K562 (cell line): ENCODE results near the gene WDR72. TPM values are rescaled to one million over a fixed set of nuclear protein-coding genes. Genes with fewer than 3 reads are reported as not detected.

ENCODE experiments used
- ATAC-seq: fragments of 200-7000 bp; cut with Tn5 transposase; 3 replicates; pipeline ENCODE4 v1.9.1; 2020; ENCODE audit warnings: moderate library complexity
- BruUV-seq: library from RNA; stranded (reverse); fragments of 400-500 nt; replicated peaks from 2 replicates; lab custom pipeline; 2021; lab: Mats Ljungman, UMichigan
- CTCF ChIA-PET: fragments of 300-600 bp; formaldehyde crosslinking; extraction: SDS; loops from one replicate; lab custom pipeline; 2021; ENCODE audit warnings: low intra/inter-chr PET ratio; lab: Yijun Ruan, JAX
- POLR2A ChIA-PET: fragments of 300-600, 350-650 bp; sonication (Branson Sonifier 250); formaldehyde crosslinking; extraction: SDS; loops from one replicate; lab custom pipeline; 2021; ENCODE audit warnings: antibody characterized with exemption, inconsistent platforms; lab: Yijun Ruan, JAX
- DNase-seq, 4 experiments: peaks; one replicate each; pipeline versions ENCODE4 v3.0.0 to v3.0.0-alpha.2; 2011 to 2018; ENCODE audit warnings: low spot score in 3 of 4, mixed read lengths in 3 of 4; ENCODE audit errors: extremely low read depth in 1 of 4
- FAIRE-seq: peaks from 2 replicates; lab custom pipeline; 2011; peaks lifted over from hg19 to GRCh38; lab: Jason Lieb, UNC
- H2AFZ ChIP-seq: 2 replicates; pipeline ENCODE4 v1.6.0; 2011; ENCODE audit warnings: low read depth, low read length, control low read depth, inconsistent platforms
- H3K27ac ChIP-seq: fragments of 200-600 bp; 3 replicates; pipeline ENCODE4 v1.8.0; 2011; ENCODE audit warnings: low read depth, mild to moderate bottlenecking, control low read depth, inconsistent platforms, low read length, moderate library complexity, mixed read lengths; ENCODE audit errors: extremely low read depth
- H3K27me3 ChIP-seq, 2 experiments: fragments of 300-600 bp in 1 of 2; 2 replicates in 1 of 2; 3 replicates in 1 of 2; pipeline versions ENCODE4 v1.6.0 to v1.8.0; 2011; ENCODE audit warnings: inconsistent platforms in 2 of 2, low read length in 2 of 2, mild to moderate bottlenecking in 1 of 2, mixed read lengths in 1 of 2, moderate library complexity in 1 of 2; ENCODE audit not compliant: control insufficient read depth in 2 of 2, insufficient read depth in 2 of 2
- H3K36me3 ChIP-seq: fragments of 300-600 bp; 3 replicates; pipeline ENCODE4 v1.8.0; 2011; ENCODE audit warnings: mild to moderate bottlenecking, low read length, inconsistent platforms; ENCODE audit not compliant: control insufficient read depth, insufficient read depth
- H3K4me1 ChIP-seq, 2 experiments: fragments of 200-600 bp in 1 of 2; replicated peaks in 1 of 2; 2 replicates in 1 of 2; 3 replicates in 1 of 2; pipeline versions ENCODE4 v1.5.1 to v1.8.0; 2011; ENCODE audit warnings: inconsistent platforms in 2 of 2, low read length in 2 of 2, mild to moderate bottlenecking in 1 of 2, mixed read lengths in 1 of 2, moderate library complexity in 1 of 2; ENCODE audit not compliant: control insufficient read depth in 2 of 2, insufficient read depth in 2 of 2
- H3K4me2 ChIP-seq: 2 replicates; pipeline ENCODE4 v1.6.1; 2011; ENCODE audit warnings: low read length, control low read depth, inconsistent platforms, mixed read lengths; ENCODE audit not compliant: insufficient read depth
- H3K4me3 ChIP-seq: fragments of 200-600 bp; sonication (generic), shearing (Covaris generic); 2 replicates; pipeline ENCODE4 v1.5.1; 2016; ENCODE audit warnings: control low read depth, inconsistent platforms
- H3K79me2 ChIP-seq: fragments of 200-600 bp; 3 replicates; pipeline ENCODE4 v1.8.0; 2011; ENCODE audit warnings: low read length, inconsistent platforms; ENCODE audit not compliant: control insufficient read depth, insufficient read depth
- H3K9ac ChIP-seq, 2 experiments: 2 replicates each; pipeline versions ENCODE4 v1.6.0 to v1.6.1; 2011; ENCODE audit warnings: low read depth in 2 of 2, low read length in 2 of 2, control low read depth in 1 of 2, inconsistent platforms in 1 of 2, mild to moderate bottlenecking in 1 of 2, mixed read lengths in 1 of 2; ENCODE audit not compliant: insufficient read depth in 1 of 2
- H3K9me1 ChIP-seq: one replicate; pipeline ENCODE4 v1.6.0; 2011; ENCODE audit warnings: inconsistent platforms, mild to moderate bottlenecking, low read length, moderate library complexity; ENCODE audit not compliant: control insufficient read depth, insufficient read depth
- H3K9me3 ChIP-seq: replicated peaks from 2 replicates; pipeline ENCODE4 v1.5.1; 2011; ENCODE audit warnings: low read depth, low read length, inconsistent platforms; ENCODE audit not compliant: control insufficient read depth, insufficient read depth
- H4K20me1 ChIP-seq: replicated peaks from 2 replicates; pipeline ENCODE4 v1.6.1; 2011; ENCODE audit warnings: low read length, inconsistent platforms, mixed read lengths; ENCODE audit not compliant: control insufficient read depth, insufficient read depth
- DIDO1 ChIP-seq: fragments of 450-650 bp; IDR thresholded peaks from 2 replicates; pipeline ENCODE4 v1.6.1; 2016; ENCODE audit warnings: low read depth, missing biosample characterization, missing genetic modification characterization
- ETV6 ChIP-seq, 3 experiments: fragments of 150-350 bp in 1 of 3; sonication (generic) in 1 of 3; formaldehyde crosslinking in 1 of 3; IDR thresholded peaks; 2 replicates each; pipeline versions ENCODE4 v1.6.1 to v1.8.0; 2014 to 2022; ENCODE audit warnings: borderline replicate concordance in 2 of 3, low read depth in 2 of 3, antibody characterized with exemption in 1 of 3, low read length in 1 of 3, mild to moderate bottlenecking in 1 of 3, missing genetic modification reagents in 1 of 3
- GABPB2 ChIP-seq: fragments of 250-450 bp; sonication (Bioruptor Pico); conservative IDR thresholded peaks from 2 replicates; pipeline ENCODE4 v1.5.1; 2021; ENCODE audit warnings: mild to moderate bottlenecking
- KLF1 ChIP-seq: fragments of 450-650 bp; IDR thresholded peaks from 2 replicates; pipeline ENCODE4 v1.6.1; 2016; ENCODE audit warnings: missing genetic modification characterization, missing compliant biosample characterization
- MTF1 ChIP-seq: fragments of 250-450 bp; sonication (Bioruptor Pico); IDR thresholded peaks from 2 replicates; pipeline ENCODE4 v1.9.0; 2021; ENCODE audit warnings: moderate library complexity, mild to moderate bottlenecking, inconsistent platforms, borderline replicate concordance
- PHF20 ChIP-seq: fragments of 450-650 bp; IDR thresholded peaks from 2 replicates; pipeline ENCODE4 v1.6.1; 2018; ENCODE audit not compliant: partially characterized antibody
- PREB ChIP-seq: sonication (generic); formaldehyde crosslinking; IDR thresholded peaks from 2 replicates; pipeline ENCODE4 v1.8.1; 2023; ENCODE audit warnings: mild to moderate bottlenecking, missing genetic modification reagents
- RCOR1 ChIP-seq, 2 experiments: IDR thresholded peaks; 2 replicates each; pipeline ENCODE4 v1.6.1; 2012; ENCODE audit warnings: low read depth in 2 of 2, low read length in 2 of 2, borderline replicate concordance in 1 of 2, improper control_type of control experiment in 1 of 2
- STAT5B ChIP-seq: fragments of 250-450 bp; sonication (Bioruptor Pico); IDR thresholded peaks from 2 replicates; pipeline ENCODE4 v1.8.0; 2021; ENCODE audit warnings: mild to moderate bottlenecking, inconsistent platforms
- ZNF23 ChIP-seq: fragments of 250-450 bp; sonication (Bioruptor Pico); IDR thresholded peaks from 2 replicates; pipeline ENCODE4 v1.4.0; 2020; ENCODE audit warnings: mild to moderate bottlenecking
- ZNF445 ChIP-seq: fragments of 250-450 bp; sonication (Bioruptor Pico); IDR thresholded peaks from 2 replicates; pipeline ENCODE4 v1.4.0; 2020; ENCODE audit warnings: low read depth, mild to moderate bottlenecking, moderate library complexity
- WGBS: fragments of 100-300 bp; shearing (Covaris generic); methylation state at CpG from one replicate; pipeline ENCODE4 v1.1.6; 2016; ENCODE audit warnings: low coverage, mixed read lengths; ENCODE audit not compliant: insufficient coverage; ENCODE audit errors: missing lambda C conversion rate; 5-methylcytosine and 5-hydroxymethylcytosine counted together
- in situ Hi-C: fragments of 300-500 bp; cut with MboI; formaldehyde crosslinking; loops from 4 replicates; pipeline ENCODE4 v1.15.0; 2018; ENCODE audit warnings: inconsistent platforms, mixed read lengths
- intact Hi-C: fragments of 100-400 bp; cut with micrococcal nuclease; formaldehyde crosslinking; loops from 2 replicates; pipeline ENCODE4 v1.14.2; 2022
- polyA plus RNA-seq, 8 experiments: library from polyadenylated mRNA; depleted of rRNA in 4 of 8; stranded (reverse) in 5 of 8; unstranded in 3 of 8; fragments of >200 nt; fragmentation: Nextera tagmentation in 2 of 8; fragmentation: Illumina TruSeq in 1 of 8; extraction: Ambion mirVana in 2 of 8; extraction: Trizol in 1 of 8; gene quantifications; 2 replicates each; pipeline versions ENCODE4 v1.2.1 to v1.2.3, GENCODE V29; 2011 to 2014; ENCODE audit warnings: inconsistent platforms in 1 of 8, missing spikeins in 1 of 8
- total RNA-seq, 7 experiments: library from RNA; depleted of rRNA in 6 of 7; stranded (reverse); fragments of >200 nt in 6 of 7; fragmentation: Illumina TruSeq in 2 of 7; extraction: Trizol in 2 of 7; gene quantifications; 2 replicates each; pipeline versions ENCODE4 v1.2.1 to v1.2.3, GENCODE V29; 2011 to 2021; ENCODE audit warnings: low replicate concordance in 1 of 7
- TF ChIP-seq, protein P1 (sequence below): fragments of 450-650 bp; IDR thresholded peaks from 2 replicates; pipeline ENCODE4 v1.6.1; 2018; ENCODE audit warnings: mild to moderate bottlenecking, low read depth; ENCODE audit not compliant: partially characterized antibody
- TF ChIP-seq, protein P2 (sequence below): fragments of 250-450 bp; sonication (Bioruptor Pico); IDR thresholded peaks from 2 replicates; pipeline ENCODE4 v1.8.0; 2022; ENCODE audit warnings: inconsistent platforms
- TF ChIP-seq, protein P3 (sequence below): fragments of 250-450 bp; sonication (Bioruptor Pico); IDR thresholded peaks from 2 replicates; pipeline ENCODE4 v1.4.0; 2020; ENCODE audit warnings: mild to moderate bottlenecking, moderate library complexity

The WDR72 gene
- total and polyA plus RNA-seq, 9 of the 15 experiments (the other 6 are each of a cell fraction or from before 2014, with no cell fraction given), result 0.01 TPM; not detected in 8

- no peak for TF ChIP-seq KLF1 (tag)
- TF ChIP-seq, protein P1, sequence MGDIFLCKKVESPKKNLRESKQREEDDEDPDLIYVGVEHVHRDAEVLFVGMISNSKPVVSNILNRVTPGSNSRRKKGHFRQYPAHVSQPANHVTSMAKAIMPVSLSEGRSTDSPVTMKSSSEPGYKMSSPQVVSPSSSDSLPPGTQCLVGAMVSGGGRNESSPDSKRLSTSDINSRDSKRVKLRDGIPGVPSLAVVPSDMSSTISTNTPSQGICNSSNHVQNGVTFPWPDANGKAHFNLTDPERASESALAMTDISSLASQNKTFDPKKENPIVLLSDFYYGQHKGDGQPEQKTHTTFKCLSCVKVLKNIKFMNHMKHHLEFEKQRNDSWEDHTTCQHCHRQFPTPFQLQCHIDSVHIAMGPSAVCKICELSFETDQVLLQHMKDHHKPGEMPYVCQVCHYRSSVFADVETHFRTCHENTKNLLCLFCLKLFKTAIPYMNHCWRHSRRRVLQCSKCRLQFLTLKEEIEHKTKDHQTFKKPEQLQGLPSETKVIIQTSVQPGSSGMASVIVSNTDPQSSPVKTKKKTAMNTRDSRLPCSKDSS, result no peak
- TF ChIP-seq, protein P2, sequence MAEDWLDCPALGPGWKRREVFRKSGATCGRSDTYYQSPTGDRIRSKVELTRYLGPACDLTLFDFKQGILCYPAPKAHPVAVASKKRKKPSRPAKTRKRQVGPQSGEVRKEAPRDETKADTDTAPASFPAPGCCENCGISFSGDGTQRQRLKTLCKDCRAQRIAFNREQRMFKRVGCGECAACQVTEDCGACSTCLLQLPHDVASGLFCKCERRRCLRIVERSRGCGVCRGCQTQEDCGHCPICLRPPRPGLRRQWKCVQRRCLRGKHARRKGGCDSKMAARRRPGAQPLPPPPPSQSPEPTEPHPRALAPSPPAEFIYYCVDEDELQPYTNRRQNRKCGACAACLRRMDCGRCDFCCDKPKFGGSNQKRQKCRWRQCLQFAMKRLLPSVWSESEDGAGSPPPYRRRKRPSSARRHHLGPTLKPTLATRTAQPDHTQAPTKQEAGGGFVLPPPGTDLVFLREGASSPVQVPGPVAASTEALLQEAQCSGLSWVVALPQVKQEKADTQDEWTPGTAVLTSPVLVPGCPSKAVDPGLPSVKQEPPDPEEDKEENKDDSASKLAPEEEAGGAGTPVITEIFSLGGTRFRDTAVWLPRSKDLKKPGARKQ (CRISPR knock-in tag), result no peak
- TF ChIP-seq, all 486 proteins: peak for 0
Observed at GRCh38 chr15:53658827-53659555, 100.5 kb downstream of the WDR72 start (continued).

DNA sequence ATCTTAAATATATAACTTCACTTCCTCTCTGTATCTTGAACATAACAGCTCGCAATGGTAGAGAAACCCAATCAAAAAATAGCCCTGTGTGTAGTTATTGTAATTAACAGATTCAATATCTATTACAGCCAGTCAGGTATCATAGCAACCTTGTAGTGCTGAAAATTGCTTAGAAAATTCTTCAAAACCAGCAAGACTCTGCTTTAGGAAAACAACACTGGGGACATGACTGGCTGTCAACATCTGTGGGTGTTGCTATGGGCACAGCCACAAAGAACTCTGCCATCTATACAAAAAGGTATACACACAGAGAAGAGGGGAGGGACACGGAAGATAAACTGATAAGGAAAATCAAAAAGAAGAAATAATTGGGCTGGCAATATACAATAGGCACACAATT, 101.2 kb downstream of the WDR72 start:
- intact Hi-C loops, result no loop called here
- no peaks in the 10 kb centered on the region for H3K27me3 ChIP-seq
- H2AFZ ChIP-seq, result no peak overlapping the region
- H3K9me1 ChIP-seq, result no peaks in the 10 kb centered on the region
- no peak overlapping the region for H3K4me2 ChIP-seq
- no peaks in the 10 kb centered on the region for H4K20me1 ChIP-seq
- H3K4me1 ChIP-seq, result no peaks in the 10 kb centered on the region
- no peak overlapping the region for H3K4me3 ChIP-seq
- no peaks in the 10 kb centered on the region for H3K36me3 ChIP-seq
- BruUV-seq, result no TSS peak
- H3K9ac ChIP-seq, result no peak overlapping the region
- DNase-seq (no peak), FAIRE-seq (no peak), ATAC-seq (no peak)
- H3K79me2 ChIP-seq, result no peaks in the 10 kb centered on the region
- 9% methylated on average over 2 of the region's 2 CpGs for WGBS
- H3K27ac ChIP-seq, result no peak overlapping the region
- ChIA-PET POLR2A (no interaction called here), CTCF (no interaction called here)
- H3K9me3 ChIP-seq, result no peaks in the 10 kb centered on the region; the same call in 1 of the 2 replicates
- in situ Hi-C loops, result no loop called here
- TF ChIP-seq MTF1 (CRISPR knock-in tag), result no peak
- no peak for TF ChIP-seq PREB (CRISPR knock-in tag)
- TF ChIP-seq, protein P3, sequence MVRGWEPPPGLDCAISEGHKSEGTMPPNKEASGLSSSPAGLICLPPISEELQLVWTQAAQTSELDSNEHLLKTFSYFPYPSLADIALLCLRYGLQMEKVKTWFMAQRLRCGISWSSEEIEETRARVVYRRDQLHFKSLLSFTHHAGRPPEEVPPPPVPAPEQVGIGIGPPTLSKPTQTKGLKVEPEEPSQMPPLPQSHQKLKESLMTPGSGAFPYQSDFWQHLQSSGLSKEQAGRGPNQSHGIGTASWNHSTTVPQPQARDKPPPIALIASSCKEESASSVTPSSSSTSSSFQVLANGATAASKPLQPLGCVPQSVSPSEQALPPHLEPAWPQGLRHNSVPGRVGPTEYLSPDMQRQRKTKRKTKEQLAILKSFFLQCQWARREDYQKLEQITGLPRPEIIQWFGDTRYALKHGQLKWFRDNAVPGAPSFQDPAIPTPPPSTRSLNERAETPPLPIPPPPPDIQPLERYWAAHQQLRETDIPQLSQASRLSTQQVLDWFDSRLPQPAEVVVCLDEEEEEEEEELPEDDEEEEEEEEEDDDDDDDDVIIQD (CRISPR knock-in tag), result no peak
- no peak for TF ChIP-seq ZNF445
- TF ChIP-seq PHF20, result no peak
- TF ChIP-seq DIDO1 (tag), result no peak
- no peak for TF ChIP-seq STAT5B (CRISPR knock-in tag)
- TF ChIP-seq RCOR1 (IDR thresholded peaks at IDR 0.05; ENCODE audit: borderline replicate concordance in 1 of 2, low read depth in 2 of 2, low read length in 2 of 2), result no peak
- TF ChIP-seq ETV6 (IDR thresholded peaks at IDR 0.05; ENCODE audit: borderline replicate concordance in 1 of 2, low read depth in 2 of 2, low read length in 1 of 2), result no peak
- TF ChIP-seq ETV6 (CRISPR knock-in tag; IDR thresholded peaks at IDR 0.05; ENCODE audit: borderline replicate concordance), result no peak
- TF ChIP-seq GABPB2 (CRISPR knock-in tag), result no peak
- no peak for TF ChIP-seq ZNF23 (CRISPR knock-in tag)
